Measurements from ENCODE around the gene SULT1C2. TPM values are rescaled to one million over a fixed set of nuclear protein-coding genes. Genes with fewer than 3 reads are reported as not detected.

The SULT1C2 gene
- total and polyA plus RNA-seq, 4 donors: 1.7 to 20.5 (median 3.7) TPM

DNA sequence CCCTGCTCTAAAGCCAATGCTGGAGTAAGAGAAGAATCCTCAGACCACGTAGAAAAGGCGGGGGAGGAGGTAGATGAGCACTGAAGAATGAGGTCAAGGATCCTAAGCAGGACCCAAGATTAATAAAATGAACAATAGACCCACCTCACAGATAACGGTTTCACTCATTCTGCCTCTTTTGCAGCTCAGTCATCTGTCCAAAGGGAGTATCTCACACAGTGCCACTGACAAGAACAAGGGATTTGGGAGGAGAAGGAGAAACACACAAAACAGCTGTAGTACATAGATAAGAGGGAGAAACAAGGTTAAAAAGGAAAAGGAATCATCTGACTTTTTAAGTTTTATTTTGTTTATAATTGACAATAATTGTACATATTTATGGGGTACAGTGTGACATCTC, 58.1 kb downstream of the SULT1C2 start:
- Histone ChIP-seq H3K9ac (ENCODE audit: insufficient read depth in 1 of 2, low read length in 2 of 2) (no peak overlapping the region), H3K4me3 (no peak overlapping the region), H3K27ac (ENCODE audit: low read depth in 1 of 2, low read length in 1 of 2) (no peak overlapping the region), H3K27me3 (ENCODE audit: control insufficient read depth in 3 of 3, insufficient read depth in 3 of 3, low read length in 2 of 3) (no peaks in the 10 kb centered on the region), H3K4me1 (ENCODE audit: control insufficient read depth in 5 of 5, insufficient read depth in 5 of 5, low read length in 5 of 5) (no peaks in the 10 kb centered on the region), H3K36me3 (ENCODE audit: control insufficient read depth in 4 of 4, insufficient read depth in 4 of 4, low read length in 4 of 4) (no peaks in the 10 kb centered on the region), H3K9me3 (ENCODE audit: control insufficient read depth in 4 of 4, insufficient read depth in 3 of 4, low read length in 3 of 4) (peaks cover 0 to 2% (median 0%) of the 10 kb centered on the region in 4 donors)
- DNase-seq (no peak), ATAC-seq (ENCODE audit: insufficient read depth, low FRiP score) (no peak)
- WGBS, 2 donors: 70 to 76% methylated on average over 3 of the region's 3 CpGs
- TF ChIP-seq, protein P1, sequence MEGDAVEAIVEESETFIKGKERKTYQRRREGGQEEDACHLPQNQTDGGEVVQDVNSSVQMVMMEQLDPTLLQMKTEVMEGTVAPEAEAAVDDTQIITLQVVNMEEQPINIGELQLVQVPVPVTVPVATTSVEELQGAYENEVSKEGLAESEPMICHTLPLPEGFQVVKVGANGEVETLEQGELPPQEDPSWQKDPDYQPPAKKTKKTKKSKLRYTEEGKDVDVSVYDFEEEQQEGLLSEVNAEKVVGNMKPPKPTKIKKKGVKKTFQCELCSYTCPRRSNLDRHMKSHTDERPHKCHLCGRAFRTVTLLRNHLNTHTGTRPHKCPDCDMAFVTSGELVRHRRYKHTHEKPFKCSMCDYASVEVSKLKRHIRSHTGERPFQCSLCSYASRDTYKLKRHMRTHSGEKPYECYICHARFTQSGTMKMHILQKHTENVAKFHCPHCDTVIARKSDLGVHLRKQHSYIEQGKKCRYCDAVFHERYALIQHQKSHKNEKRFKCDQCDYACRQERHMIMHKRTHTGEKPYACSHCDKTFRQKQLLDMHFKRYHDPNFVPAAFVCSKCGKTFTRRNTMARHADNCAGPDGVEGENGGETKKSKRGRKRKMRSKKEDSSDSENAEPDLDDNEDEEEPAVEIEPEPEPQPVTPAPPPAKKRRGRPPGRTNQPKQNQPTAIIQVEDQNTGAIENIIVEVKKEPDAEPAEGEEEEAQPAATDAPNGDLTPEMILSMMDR (IDR thresholded peaks at IDR 0.05; ENCODE audit: control extremely low read depth, extremely low read depth): no peak

GRCh38 chr2:108347786-108348185, 59.1 kb downstream of the SULT1C2 start:
- WGBS, 2 donors: 76 to 87% methylated on average over 3 of the region's 3 CpGs
- no peak overlapping the region for H3K4me3 ChIP-seq
- H3K9me3 ChIP-seq (ENCODE audit: control insufficient read depth in 4 of 4, insufficient read depth in 3 of 4, low read length in 3 of 4): peaks cover 0 to 2% (median 0%) of the 10 kb centered on the region in 4 donors
- TF ChIP-seq, protein P1 (IDR thresholded peaks at IDR 0.05; ENCODE audit: control extremely low read depth, extremely low read depth): no peak
- DNase-seq (no peak), ATAC-seq (ENCODE audit: insufficient read depth, low FRiP score) (no peak)
- H3K4me1 ChIP-seq (ENCODE audit: control insufficient read depth in 5 of 5, insufficient read depth in 5 of 5, low read length in 5 of 5): no peaks in the 10 kb centered on the region
- H3K27me3 ChIP-seq (ENCODE audit: control insufficient read depth in 3 of 3, insufficient read depth in 3 of 3, low read length in 2 of 3): no peaks in the 10 kb centered on the region
- no peak overlapping the region for H3K9ac ChIP-seq (ENCODE audit: insufficient read depth in 1 of 2, low read length in 2 of 2)
- no peak overlapping the region for H3K27ac ChIP-seq (ENCODE audit: low read depth in 1 of 2, low read length in 1 of 2)
- no peaks in the 10 kb centered on the region for H3K36me3 ChIP-seq (ENCODE audit: control insufficient read depth in 4 of 4, insufficient read depth in 4 of 4, low read length in 4 of 4)

GRCh38 chr2:108348816-108349570, 60.3 kb downstream of the SULT1C2 start:
- TF ChIP-seq, protein P1 (IDR thresholded peaks at IDR 0.05; ENCODE audit: control extremely low read depth, extremely low read depth): no peak
- ATAC-seq (ENCODE audit: insufficient read depth, low FRiP score) (no peak), DNase-seq (no peak)
- H3K9ac ChIP-seq (ENCODE audit: insufficient read depth in 1 of 2, low read length in 2 of 2): no peak overlapping the region
- H3K9me3 ChIP-seq (ENCODE audit: control insufficient read depth in 4 of 4, insufficient read depth in 3 of 4, low read length in 3 of 4): peaks cover 0 to 2% (median 0%) of the 10 kb centered on the region in 4 donors
- no peaks in the 10 kb centered on the region for H3K27me3 ChIP-seq (ENCODE audit: control insufficient read depth in 3 of 3, insufficient read depth in 3 of 3, low read length in 2 of 3)
- no peaks in the 10 kb centered on the region for H3K4me1 ChIP-seq (ENCODE audit: control insufficient read depth in 5 of 5, insufficient read depth in 5 of 5, low read length in 5 of 5)
- 75 to 87% methylated on average over 5 of the region's 5 CpGs for WGBS, 2 donors
- no peaks in the 10 kb centered on the region for H3K36me3 ChIP-seq (ENCODE audit: control insufficient read depth in 4 of 4, insufficient read depth in 4 of 4, low read length in 4 of 4)
- no peak overlapping the region for H3K27ac ChIP-seq (ENCODE audit: low read depth in 1 of 2, low read length in 1 of 2)
- H3K4me3 ChIP-seq: no peak overlapping the region

All from lung (tissue), 12 donors.